ENCODE results near the gene NT5DC3.

The NT5DC3 gene

GRCh38 chr12:103745962-103746361, 95.1 kb downstream of the NT5DC3 start:
- DNase-seq (ENCODE audit: low read depth), result no peak

GRCh38 chr12:103743788-103744187, 97.2 kb downstream of the NT5DC3 start:
- no peak for DNase-seq (ENCODE audit: low read depth)

GRCh38 chr12:103742349-103742932, 98.6 kb downstream of the NT5DC3 start:
- no peak for DNase-seq (ENCODE audit: low read depth)

GRCh38 chr12:103737881-103738280, 103.2 kb downstream of the NT5DC3 start:
- no peak for DNase-seq (ENCODE audit: low read depth)

GRCh38 chr12:103736572-103736971, 104.5 kb downstream of the NT5DC3 start:
- DNase-seq (ENCODE audit: low read depth), result no peak

GRCh38 chr12:103735291-103735690, 105.7 kb downstream of the NT5DC3 start:
- DNase-seq (ENCODE audit: low read depth), result no peak

GRCh38 chr12:103734863-103735262, 106.2 kb downstream of the NT5DC3 start:
- no peak for DNase-seq (ENCODE audit: low read depth)

- no peak for DNase-seq (ENCODE audit: low read depth)
Observed at GRCh38 chr12:103731539-103731938, 109.5 kb downstream of the NT5DC3 start.

- DNase-seq (ENCODE audit: low read depth), result no peak
Observed at GRCh38 chr12:103729499-103729898, 111.5 kb downstream of the NT5DC3 start.

GRCh38 chr12:103728323-103728722, 112.7 kb downstream of the NT5DC3 start:
- no peak for DNase-seq (ENCODE audit: low read depth)

GRCh38 chr12:103727638-103728037, 113.4 kb downstream of the NT5DC3 start:
- no peak for DNase-seq (ENCODE audit: low read depth)

- DNase-seq (ENCODE audit: low read depth), result no peak
Observed at GRCh38 chr12:103725398-103725797, 115.6 kb downstream of the NT5DC3 start.
